Colon (tissue), 2 donors: Measurements from ENCODE around the gene LPP.

Source experiments
- FAIRE-seq: peaks from 2 replicates; lab custom pipeline; 2012; peaks lifted over from hg19 to GRCh38; lab: Jason Lieb, UNC
- donor health status: control.
- donor health status: control.

Gene LPP

GRCh38 chr3:188480011-188480410, 326.1 kb downstream of the LPP start:
- no peak for FAIRE-seq

- FAIRE-seq: no peak
Measured at GRCh38 chr3:188482929-188483328, 329.0 kb downstream of the LPP start.

- no peak for FAIRE-seq
Measured at GRCh38 chr3:188486126-188486525, 332.2 kb downstream of the LPP start.

GRCh38 chr3:188486952-188487351, 333.0 kb downstream of the LPP start:
- FAIRE-seq: no peak

- FAIRE-seq: no peak
Measured at GRCh38 chr3:188487652-188488051, 333.7 kb downstream of the LPP start.

- FAIRE-seq: no peak
Measured at GRCh38 chr3:188488801-188489200, 334.8 kb downstream of the LPP start.

- no peak for FAIRE-seq
Measured at GRCh38 chr3:188489639-188490405, 335.9 kb downstream of the LPP start.

- no peak for FAIRE-seq
Measured at GRCh38 chr3:188490416-188490815, 336.5 kb downstream of the LPP start.

GRCh38 chr3:188491276-188491687, 337.3 kb downstream of the LPP start:
- no peak for FAIRE-seq

GRCh38 chr3:188496390-188496789, 342.4 kb downstream of the LPP start:
- FAIRE-seq: no peak

- FAIRE-seq: no peak
Measured at GRCh38 chr3:188497021-188497420, 343.1 kb downstream of the LPP start.

- no peak for FAIRE-seq
Measured at GRCh38 chr3:188503647-188504046, 349.7 kb downstream of the LPP start.

GRCh38 chr3:188505151-188505550, 351.2 kb downstream of the LPP start:
- FAIRE-seq: no peak

- FAIRE-seq: no peak
Measured at GRCh38 chr3:188505911-188506310, 352.0 kb downstream of the LPP start.

- FAIRE-seq: no peak
Measured at GRCh38 chr3:188506446-188506845, 352.5 kb downstream of the LPP start.

- FAIRE-seq: no peak
Measured at GRCh38 chr3:188507244-188507720, 353.3 kb downstream of the LPP start.

- FAIRE-seq: no peak
Measured at GRCh38 chr3:188508454-188508853, 354.5 kb downstream of the LPP start.

GRCh38 chr3:188509316-188509715, 355.4 kb downstream of the LPP start:
- no peak for FAIRE-seq

GRCh38 chr3:188510366-188510765, 356.4 kb downstream of the LPP start:
- FAIRE-seq: no peak

GRCh38 chr3:188513662-188514328, 359.8 kb downstream of the LPP start:
- no peak for FAIRE-seq

- no peak for FAIRE-seq
Measured at GRCh38 chr3:188516515-188516914, 362.6 kb downstream of the LPP start.

GRCh38 chr3:188518416-188518815, 364.5 kb downstream of the LPP start:
- no peak for FAIRE-seq

- FAIRE-seq: no peak
Measured at GRCh38 chr3:188518835-188519452, 365.0 kb downstream of the LPP start.
